Naive thymus-derived CD4-positive, alpha-beta T cell (primary cell): ENCODE data around the gene RAI1. TPM values are rescaled to one million over a fixed set of nuclear protein-coding genes. Genes with fewer than 3 reads are reported as not detected.

ENCODE experiments used
- ATAC-seq: fragments of 150-1000 bp; cut with Tn5 transposase; 2 replicates; pipeline ENCODE4 v1.10.0; 2021; ENCODE audit warnings: mild to moderate bottlenecking, moderate library complexity
- CTCF ChIA-PET: fragments of 350-600 bp; sonication (Branson Sonifier 250); formaldehyde crosslinking; loops from one replicate; lab custom pipeline; 2021; ENCODE audit warnings: antibody characterized with exemption; lab: Charles Lee
- POLR2A ChIA-PET: fragments of 350-600 bp; sonication (Branson Sonifier 250); formaldehyde crosslinking; loops from one replicate; lab custom pipeline; 2021; ENCODE audit warnings: antibody characterized with exemption, inconsistent platforms; lab: Charles Lee
- DNase-seq, 9 donors: peaks; one replicate each; pipeline versions ENCODE4 v3.0.0 to v3.0.0-alpha.2; 2020 to 2022; ENCODE audit warnings: mixed read lengths in 1 of 9
- H3K27ac ChIP-seq: one replicate; pipeline ENCODE4 v1.7.0; 2013; ENCODE audit warnings: mild to moderate bottlenecking, low read depth, low read length, moderate library complexity
- H3K27me3 ChIP-seq, 2 donors: one replicate each; pipeline ENCODE4 v1.7.0; 2013; ENCODE audit warnings: low read length in 2 of 2, mild to moderate bottlenecking in 2 of 2, moderate library complexity in 2 of 2; ENCODE audit not compliant: control insufficient read depth in 2 of 2, insufficient read depth in 2 of 2
- H3K36me3 ChIP-seq, 3 experiments: 1 replicate in 2 of 3; 2 replicates in 1 of 3; pipeline ENCODE4 v1.7.0; 2013; ENCODE audit warnings: low read length in 3 of 3, mild to moderate bottlenecking in 3 of 3, moderate library complexity in 1 of 3; ENCODE audit not compliant: insufficient read depth in 3 of 3, control insufficient read depth in 2 of 3
- H3K4me1 ChIP-seq, 2 donors: one replicate each; pipeline ENCODE4 v1.7.0; 2013; ENCODE audit warnings: low read length in 2 of 2, mild to moderate bottlenecking in 2 of 2, moderate library complexity in 1 of 2; ENCODE audit not compliant: control insufficient read depth in 2 of 2, insufficient read depth in 2 of 2
- H3K4me3 ChIP-seq: 2 replicates; pipeline ENCODE4 v1.7.0; 2013; ENCODE audit warnings: mild to moderate bottlenecking, low read length
- H3K9me3 ChIP-seq, 3 experiments: 1 replicate in 2 of 3; 2 replicates in 1 of 3; pipeline ENCODE4 v1.7.0; 2013; ENCODE audit warnings: low read length in 3 of 3; ENCODE audit not compliant: control insufficient read depth in 2 of 3
- H3K27ac Mint-ChIP-seq, 9 donors: one replicate each; pipeline ENCODE4 v1.8.0; 2020 to 2022; ENCODE audit warnings: mixed read lengths in 9 of 9, mild to moderate bottlenecking in 8 of 9, moderate library complexity in 5 of 9, inconsistent platforms in 2 of 9
- H3K27me3 Mint-ChIP-seq, 5 donors: one replicate each; pipeline ENCODE4 v1.8.0; 2021 to 2022; ENCODE audit warnings: mixed read lengths in 5 of 5, mild to moderate bottlenecking in 1 of 5
- H3K36me3 Mint-ChIP-seq, 5 donors: one replicate each; pipeline ENCODE4 v1.8.0; 2020 to 2022; ENCODE audit warnings: mixed read lengths in 5 of 5, mild to moderate bottlenecking in 3 of 5, inconsistent platforms in 1 of 5
- H3K4me1 Mint-ChIP-seq, 7 donors: one replicate each; pipeline ENCODE4 v1.8.0; 2020 to 2022; ENCODE audit warnings: mixed read lengths in 7 of 7, mild to moderate bottlenecking in 3 of 7, inconsistent platforms in 1 of 7
- H3K4me3 Mint-ChIP-seq, 10 donors: one replicate each; pipeline ENCODE4 v1.8.0; 2020 to 2022; ENCODE audit warnings: mild to moderate bottlenecking in 10 of 10, mixed read lengths in 10 of 10, moderate library complexity in 6 of 10, inconsistent platforms in 2 of 10
- H3K9me3 Mint-ChIP-seq, 11 donors: one replicate each; pipeline ENCODE4 v1.8.0; 2020 to 2022; ENCODE audit warnings: mixed read lengths in 11 of 11, mild to moderate bottlenecking in 4 of 11, inconsistent platforms in 1 of 11, moderate library complexity in 1 of 11
- intact Hi-C, 2 donors: fragments of 100-400 bp; cut with micrococcal nuclease; formaldehyde crosslinking; loops; one replicate each; pipeline ENCODE4 v1.15.1; 2023
- polyA plus RNA-seq, 2 donors: library from polyadenylated mRNA; unstranded; fragments of 300-500 nt; fragmentation: Illumina TruSeq; gene quantifications; one replicate each; pipeline ENCODE4 v1.2.3, GENCODE V29; 2021
- total RNA-seq, 6 experiments: library from RNA in 5 of 6; stranded (reverse) in 5 of 6; gene quantifications; 1 replicate in 5 of 6; 2 replicates in 1 of 6; pipeline ENCODE4 v1.2.3 and lab custom pipeline; 2021 to 2026

RAI1 gene
- total and polyA plus RNA-seq, 7 experiments from 2014 or later: 2.0 to 46.2 (median 21.2) TPM

DNA sequence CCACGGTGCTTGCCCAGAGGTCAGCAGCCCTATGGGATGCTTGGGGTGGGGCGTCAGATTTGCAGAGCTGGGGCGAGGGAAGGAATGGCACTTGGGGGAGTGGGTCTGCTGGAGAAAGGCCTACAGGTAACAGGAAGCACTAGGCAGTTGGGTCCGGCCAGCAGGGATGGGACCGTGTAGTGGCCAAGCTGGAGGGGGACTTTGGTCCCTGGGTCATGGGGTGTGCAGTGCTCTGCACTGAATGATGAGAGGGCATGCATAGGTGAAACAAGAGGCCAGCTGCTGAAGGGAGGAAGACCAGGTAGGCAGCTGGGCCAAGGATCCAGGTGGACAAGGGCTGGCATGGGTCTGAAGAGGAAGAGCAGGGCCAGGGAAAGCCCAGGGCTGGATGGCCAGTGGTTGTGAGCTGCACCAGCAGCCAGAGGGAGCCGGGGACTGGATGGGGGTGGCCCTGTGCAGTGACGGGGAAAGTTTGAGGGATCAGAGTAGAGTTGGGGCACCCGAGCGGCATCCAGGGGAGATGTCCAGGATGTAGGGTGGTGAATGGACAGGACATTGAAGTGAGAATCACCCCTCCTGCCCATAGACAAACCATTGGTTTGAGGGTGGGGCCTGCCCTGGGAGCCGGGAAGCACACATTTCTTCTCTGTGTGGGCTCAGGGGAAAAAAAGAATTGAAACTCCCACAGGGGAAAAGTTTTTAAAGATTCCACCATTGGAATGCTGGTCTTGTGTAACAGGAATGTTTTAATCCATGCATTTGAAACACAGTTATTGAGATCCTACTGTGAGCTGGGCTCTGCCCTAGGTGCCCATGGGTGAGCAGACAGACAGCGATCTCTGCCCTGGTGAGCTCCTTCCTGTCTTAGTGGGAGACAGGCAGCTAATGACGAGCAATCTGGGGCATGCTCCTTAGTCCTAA lies 25.1 kb downstream of the RAI1 start:
- no peak overlapping the region for H3K27ac ChIP-seq
- intact Hi-C loops: no loop called here
- ChIA-PET POLR2A (interaction anchor here (1.0 kb wide), 1 partner anchor 12 kb away, joined by 3 read pairs; no protein-coding TSS in a partner anchor), CTCF (interaction anchor here (0.6 to 0.7 kb wide), 3 partner anchors 22 to 295 kb away, joined by 3 read pairs; no protein-coding TSS in a partner anchor)
- no peak overlapping the region for H3K4me3 ChIP-seq
- H3K27ac Mint-ChIP-seq: peak overlapping the region in 1 of 9 donors; percentile 33
- no peaks in the 10 kb centered on the region for H3K9me3 ChIP-seq
- no peak for DNase-seq
- no peaks in the 10 kb centered on the region for H3K4me1 ChIP-seq
- no peaks in the 10 kb centered on the region for H3K36me3 ChIP-seq
- peaks cover 0 to 17% (median 4%) of the 10 kb centered on the region in 7 donors for H3K4me1 Mint-ChIP-seq
- H3K36me3 Mint-ChIP-seq: peaks cover 0 to 12% (median 2%) of the 10 kb centered on the region in 5 donors
- no peaks in the 10 kb centered on the region for H3K9me3 Mint-ChIP-seq
- no peak overlapping the region for H3K4me3 Mint-ChIP-seq
- ATAC-seq: no peak
- H3K27me3 Mint-ChIP-seq: no peaks in the 10 kb centered on the region
- H3K27me3 ChIP-seq: no peaks in the 10 kb centered on the region

DNA sequence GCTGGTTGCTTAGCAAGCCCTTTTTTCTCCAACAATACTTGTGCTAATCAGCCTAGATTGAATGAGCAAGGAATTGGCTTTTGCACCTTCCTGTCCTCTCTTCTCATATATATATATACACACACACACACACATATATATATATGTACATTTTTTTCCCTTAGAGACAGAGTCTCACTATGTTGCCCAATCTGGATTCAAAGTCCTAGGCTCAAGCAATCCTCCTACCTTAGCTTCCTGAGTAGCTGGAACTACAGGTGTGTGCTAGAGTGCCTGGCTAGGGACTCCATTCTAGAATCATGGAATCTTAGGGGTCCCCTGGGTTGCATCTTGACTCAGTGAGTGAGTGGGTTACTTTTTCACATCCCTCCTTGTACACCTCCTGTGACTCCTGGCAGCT lies 27.0 kb downstream of the RAI1 start:
- Mint-ChIP-seq H3K27me3 (no peaks in the 10 kb centered on the region), H3K9me3 (no peaks in the 10 kb centered on the region), H3K27ac (no peak overlapping the region), H3K36me3 (peaks cover 0 to 12% (median 2%) of the 10 kb centered on the region in 5 donors), H3K4me1 (peaks cover 9 to 21% (median 13%) of the 10 kb centered on the region in 7 donors), H3K4me3 (no peak overlapping the region)
- H3K27me3 ChIP-seq: no peaks in the 10 kb centered on the region
- no peaks in the 10 kb centered on the region for H3K9me3 ChIP-seq
- no peaks in the 10 kb centered on the region for H3K4me1 ChIP-seq
- H3K36me3 ChIP-seq: no peaks in the 10 kb centered on the region
- CTCF ChIA-PET: no interaction called here
- DNase-seq (no peak), ATAC-seq (no peak)
- no peak overlapping the region for H3K4me3 ChIP-seq
- intact Hi-C loops: no loop called here
- no peak overlapping the region for H3K27ac ChIP-seq
- POLR2A ChIA-PET: no interaction called here

DNA sequence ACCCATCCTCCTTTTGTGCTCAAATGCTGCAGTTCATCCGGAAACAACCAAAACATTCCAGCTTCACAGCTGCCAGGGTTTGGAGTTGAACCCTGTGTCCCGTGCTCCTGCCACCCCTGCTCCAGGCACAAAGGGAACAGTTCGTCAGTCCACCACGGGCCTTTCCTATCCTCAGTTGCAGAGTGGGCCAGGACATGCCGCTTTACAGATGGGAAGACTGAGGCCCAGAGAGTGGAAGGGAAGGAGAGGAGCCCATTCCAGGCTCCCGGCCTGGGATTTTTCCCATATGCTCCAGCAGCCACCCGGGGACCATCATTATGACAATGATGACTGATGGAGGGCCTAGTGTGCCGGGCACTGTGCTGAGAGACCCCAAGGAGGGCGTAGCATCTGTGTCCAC lies 27.6 kb downstream of the RAI1 start:
- Mint-ChIP-seq H3K4me1 (peaks cover 11 to 23% (median 14%) of the 10 kb centered on the region in 7 donors), H3K9me3 (no peaks in the 10 kb centered on the region), H3K27ac (no peak overlapping the region), H3K27me3 (no peaks in the 10 kb centered on the region), H3K36me3 (peaks cover 0 to 12% (median 2%) of the 10 kb centered on the region in 5 donors), H3K4me3 (no peak overlapping the region)
- H3K27me3 ChIP-seq: no peaks in the 10 kb centered on the region
- ChIA-PET CTCF (no interaction called here), POLR2A (no interaction called here)
- H3K4me3 ChIP-seq: no peak overlapping the region
- no peaks in the 10 kb centered on the region for H3K4me1 ChIP-seq
- no peak for ATAC-seq
- DNase-seq: no peak
- no peak overlapping the region for H3K27ac ChIP-seq
- H3K36me3 ChIP-seq: no peaks in the 10 kb centered on the region
- no peaks in the 10 kb centered on the region for H3K9me3 ChIP-seq
- intact Hi-C loops: no loop called here

DNA sequence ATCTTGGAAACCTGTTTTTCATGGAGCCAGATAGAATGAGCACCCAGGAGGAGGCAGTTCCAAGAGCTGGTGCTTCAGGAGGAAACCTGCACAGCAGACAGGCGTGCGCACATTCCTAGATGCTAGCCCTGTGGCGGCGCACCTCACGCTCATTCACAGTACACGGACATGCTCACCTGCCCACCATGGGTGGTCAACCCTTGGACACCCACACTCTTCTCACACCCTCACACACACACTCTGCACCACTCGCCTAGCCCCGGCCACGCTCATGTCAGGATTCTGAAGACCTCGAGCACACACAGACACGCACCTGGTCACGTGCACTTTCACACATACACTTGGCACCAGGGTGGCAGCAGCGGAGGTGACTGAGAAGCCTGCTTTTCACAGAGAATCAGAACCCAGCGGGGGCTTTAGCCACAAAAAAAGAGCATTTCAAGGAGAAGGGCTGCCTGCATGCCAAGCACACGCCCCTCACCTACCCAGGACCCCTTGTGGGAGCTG lies 28.6 kb downstream of the RAI1 start:
- no peaks in the 10 kb centered on the region for H3K36me3 ChIP-seq
- intact Hi-C loops: no loop called here
- ChIA-PET CTCF (no interaction called here), POLR2A (interaction anchor here (0.9 kb wide), 1 partner anchor 19 kb away, joined by 4 read pairs; no protein-coding TSS in a partner anchor)
- Mint-ChIP-seq H3K27ac (no peak overlapping the region), H3K9me3 (no peaks in the 10 kb centered on the region), H3K36me3 (peaks cover 0 to 12% (median 2%) of the 10 kb centered on the region in 5 donors), H3K4me1 (peaks cover 15 to 28% (median 24%) of the 10 kb centered on the region in 7 donors), H3K27me3 (no peaks in the 10 kb centered on the region), H3K4me3 (no peak overlapping the region)
- no peaks in the 10 kb centered on the region for H3K27me3 ChIP-seq
- H3K27ac ChIP-seq: no peak overlapping the region
- DNase-seq (no peak), ATAC-seq (no peak)
- H3K4me3 ChIP-seq: no peak overlapping the region
- H3K4me1 ChIP-seq: no peaks in the 10 kb centered on the region
- H3K9me3 ChIP-seq: no peaks in the 10 kb centered on the region

DNA sequence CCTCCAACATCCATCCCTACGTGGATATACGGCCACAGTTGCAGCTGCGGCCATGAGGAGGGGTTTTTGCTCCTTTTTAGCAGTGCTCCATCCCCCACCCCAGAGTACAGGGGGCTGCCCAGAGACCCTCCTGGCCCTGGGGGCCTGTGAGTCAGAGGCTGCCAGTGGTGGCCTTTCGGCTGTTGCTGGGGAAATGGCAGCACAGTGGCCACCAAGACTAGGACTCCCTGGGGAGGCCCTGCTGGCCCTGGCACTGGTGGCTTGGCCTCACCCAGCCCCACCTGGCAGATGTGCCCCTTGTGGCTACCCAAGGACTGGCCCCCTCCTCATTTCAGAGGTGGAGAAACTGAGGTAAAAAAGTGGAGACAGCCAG lies 29.1 kb downstream of the RAI1 start:
- CTCF ChIA-PET: no interaction called here
- ATAC-seq: no peak

DNA sequence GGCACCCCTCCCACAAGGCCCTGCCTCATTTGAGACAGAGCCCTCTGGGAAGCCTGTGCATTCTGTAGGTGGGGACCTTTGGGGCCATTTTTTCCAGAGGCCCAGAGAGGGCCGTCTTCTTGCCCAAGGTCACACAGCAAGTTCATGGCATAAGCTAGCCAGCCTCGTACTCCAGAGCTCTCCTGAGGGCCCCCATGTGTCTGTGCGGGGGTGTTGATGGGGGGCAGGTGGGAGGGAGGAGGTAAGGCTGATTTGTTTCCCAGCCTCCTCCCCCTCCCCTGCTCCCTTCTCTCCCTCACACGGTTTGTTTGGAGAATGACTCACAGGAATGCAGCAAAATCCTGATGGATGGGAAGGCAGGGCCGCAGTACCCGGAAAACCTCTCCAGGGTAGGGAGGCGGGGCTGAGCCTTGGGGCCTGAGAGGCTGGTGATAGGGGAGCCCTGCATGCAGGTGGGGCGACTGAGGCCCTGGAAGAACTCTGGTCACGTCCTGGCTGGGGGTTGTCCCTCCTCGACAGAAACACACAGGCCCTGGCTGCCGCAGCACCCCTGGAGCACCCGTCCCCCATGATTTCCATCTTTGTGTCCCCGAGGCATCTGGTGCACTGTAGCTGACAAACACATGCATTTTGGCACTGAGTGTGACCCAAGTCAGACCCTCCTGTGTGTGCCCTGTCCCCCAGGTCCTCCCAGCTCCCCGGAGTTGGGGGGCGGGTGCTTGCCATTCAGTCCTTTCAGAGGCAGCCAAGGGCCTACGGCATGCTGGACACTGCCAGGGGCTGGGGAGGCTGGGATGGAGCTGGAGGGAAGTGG lies 29.7 kb downstream of the RAI1 start:
- H3K4me3 ChIP-seq: no peak overlapping the region
- peaks cover 0 to 7% (median 2%) of the 10 kb centered on the region in 5 donors for H3K36me3 Mint-ChIP-seq
- DNase-seq (no peak), ATAC-seq (no peak)
- CTCF ChIA-PET: no interaction called here
- intact Hi-C loops: no loop called here
- H3K27ac ChIP-seq: no peak overlapping the region
- H3K27me3 ChIP-seq: no peaks in the 10 kb centered on the region
- no peaks in the 10 kb centered on the region for H3K27me3 Mint-ChIP-seq
- no peaks in the 10 kb centered on the region for H3K9me3 ChIP-seq
- H3K36me3 ChIP-seq: no peaks in the 10 kb centered on the region
- peaks cover 20 to 35% (median 26%) of the 10 kb centered on the region in 7 donors for H3K4me1 Mint-ChIP-seq
- H3K4me3 Mint-ChIP-seq: no peak overlapping the region
- no peaks in the 10 kb centered on the region for H3K9me3 Mint-ChIP-seq
- no peak overlapping the region for H3K27ac Mint-ChIP-seq
- no peaks in the 10 kb centered on the region for H3K4me1 ChIP-seq
- POLR2A ChIA-PET: interaction anchor here (0.8 kb wide), 1 partner anchor 9 kb away, joined by 3 read pairs; no protein-coding TSS in a partner anchor

More for the DNA sequence above, 29.1 kb downstream of the RAI1 start:
- Histone ChIP-seq H3K36me3 (no peaks in the 10 kb centered on the region), H3K9me3 (no peaks in the 10 kb centered on the region), H3K27ac (no peak overlapping the region), H3K27me3 (no peaks in the 10 kb centered on the region), H3K4me3 (no peak overlapping the region), H3K4me1 (no peaks in the 10 kb centered on the region)
- POLR2A ChIA-PET: no interaction called here
- Mint-ChIP-seq H3K9me3 (no peaks in the 10 kb centered on the region), H3K4me3 (no peak overlapping the region), H3K36me3 (peaks cover 0 to 7% (median 2%) of the 10 kb centered on the region in 5 donors), H3K27me3 (no peaks in the 10 kb centered on the region), H3K4me1 (peaks cover 15 to 30% (median 25%) of the 10 kb centered on the region in 7 donors), H3K27ac (no peak overlapping the region)
- intact Hi-C loops: no loop called here
- no peak for DNase-seq
